Mesenchymal stem cell (in vitro differentiated cells and primary cell): ENCODE results near the gene C6orf136.

Experiments
- DNase-seq: peaks from one replicate; pipeline ENCODE4 v3.0.0-alpha.2; 2013
- H2AFZ ChIP-seq: one replicate; pipeline ENCODE4 v1.6.1; 2013; ENCODE audit warnings: low read depth, mild to moderate bottlenecking, control low read depth, inconsistent platforms, low read length, moderate library complexity
- H2AK5ac ChIP-seq: 2 replicates; pipeline ENCODE4 v1.6.1; 2013; ENCODE audit warnings: low read length, moderate library complexity, mild to moderate bottlenecking, inconsistent platforms; ENCODE audit not compliant: severe bottlenecking
- H2BK120ac ChIP-seq: one replicate; pipeline ENCODE4 v1.6.1; 2013; ENCODE audit warnings: low read depth, mild to moderate bottlenecking, inconsistent platforms, low read length, moderate library complexity
- H2BK12ac ChIP-seq, 2 experiments: one replicate each; pipeline ENCODE4 v1.6.1; 2013; ENCODE audit warnings: inconsistent platforms in 2 of 2, low read length in 2 of 2, mild to moderate bottlenecking in 2 of 2, moderate library complexity in 2 of 2, control low read depth in 1 of 2
- H2BK15ac ChIP-seq: one replicate; pipeline ENCODE4 v1.6.1; 2013; ENCODE audit warnings: mild to moderate bottlenecking, low read depth, inconsistent platforms; ENCODE audit not compliant: poor library complexity, severe bottlenecking
- H2BK5ac ChIP-seq: 2 replicates; pipeline ENCODE4 v1.6.1; 2013; ENCODE audit warnings: low read depth, mild to moderate bottlenecking, low read length, control low read depth, inconsistent platforms; ENCODE audit not compliant: poor library complexity, severe bottlenecking
- H3K14ac ChIP-seq, 2 experiments: one replicate each; pipeline ENCODE4 v1.6.1; 2013; ENCODE audit warnings: inconsistent platforms in 2 of 2, low read length in 2 of 2, control low read depth in 1 of 2, mild to moderate bottlenecking in 1 of 2, moderate library complexity in 1 of 2
- H3K18ac ChIP-seq, 2 experiments: one replicate each; pipeline ENCODE4 v1.6.1; 2013; ENCODE audit warnings: inconsistent platforms in 2 of 2, low read length in 2 of 2, control low read depth in 1 of 2, low read depth in 1 of 2, mild to moderate bottlenecking in 1 of 2
- H3K23ac ChIP-seq, 2 experiments: one replicate each; pipeline ENCODE4 v1.6.1; 2013; ENCODE audit warnings: inconsistent platforms in 2 of 2, low read length in 2 of 2, mild to moderate bottlenecking in 2 of 2, moderate library complexity in 2 of 2, control low read depth in 1 of 2
- H3K27ac ChIP-seq: 2 replicates; pipeline ENCODE4 v1.5.1; 2013; ENCODE audit warnings: mild to moderate bottlenecking, moderate library complexity, low read length, control low read depth, inconsistent platforms; ENCODE audit not compliant: poor library complexity, severe bottlenecking
- H3K27me3 ChIP-seq, 2 experiments: 2 replicates each; pipeline versions ENCODE4 v1.6.1 to v1.7.0; 2013; ENCODE audit warnings: low read length in 2 of 2, mild to moderate bottlenecking in 2 of 2, moderate library complexity in 2 of 2, control low read depth in 1 of 2, inconsistent platforms in 1 of 2; ENCODE audit not compliant: control insufficient read depth in 1 of 2, insufficient read depth in 1 of 2
- H3K36me3 ChIP-seq, 2 experiments: 2 replicates each; pipeline versions ENCODE4 v1.6.1 to v1.7.0; 2013; ENCODE audit warnings: low read length in 2 of 2, control low read depth in 1 of 2, inconsistent platforms in 1 of 2, low read depth in 1 of 2, mild to moderate bottlenecking in 1 of 2; ENCODE audit not compliant: insufficient read depth in 2 of 2, control insufficient read depth in 1 of 2
- H3K4ac ChIP-seq, 2 experiments: one replicate each; pipeline ENCODE4 v1.6.1; 2013; ENCODE audit warnings: inconsistent platforms in 2 of 2, low read length in 2 of 2, mild to moderate bottlenecking in 2 of 2, moderate library complexity in 2 of 2, control low read depth in 1 of 2, low read depth in 1 of 2
- H3K4me1 ChIP-seq: 2 replicates; pipeline ENCODE4 v1.6.1; 2013; ENCODE audit warnings: low read depth, low read length, control low read depth; ENCODE audit not compliant: control insufficient read depth, insufficient read depth
- H3K4me2 ChIP-seq: 2 replicates; pipeline ENCODE4 v1.6.1; 2013; ENCODE audit warnings: low read length, mild to moderate bottlenecking, inconsistent platforms; ENCODE audit not compliant: poor library complexity, severe bottlenecking
- H3K4me3 ChIP-seq, 2 experiments: 2 replicates each; pipeline versions ENCODE4 v1.5.1 to v1.7.0; 2013; ENCODE audit warnings: low read length in 2 of 2, mild to moderate bottlenecking in 2 of 2, control low read depth in 1 of 2, low read depth in 1 of 2; ENCODE audit not compliant: insufficient read depth in 1 of 2
- H3K79me1 ChIP-seq: replicated peaks from 2 replicates; pipeline ENCODE4 v1.6.1; 2013; ENCODE audit warnings: mild to moderate bottlenecking, control low read depth, low read length, inconsistent platforms; ENCODE audit not compliant: poor library complexity, severe bottlenecking
- H3K9ac ChIP-seq: 2 replicates; pipeline ENCODE4 v1.7.0; 2013; ENCODE audit warnings: mild to moderate bottlenecking, low read length, moderate library complexity
- H3K9me3 ChIP-seq: 2 replicates; pipeline ENCODE4 v1.7.0; 2013; ENCODE audit warnings: mild to moderate bottlenecking, low read length; ENCODE audit not compliant: control insufficient read depth
- H4K8ac ChIP-seq: one replicate; pipeline ENCODE4 v1.6.1; 2013; ENCODE audit warnings: inconsistent platforms, mild to moderate bottlenecking, low read length, moderate library complexity
- H4K91ac ChIP-seq: one replicate; pipeline ENCODE4 v1.6.1; 2013; ENCODE audit warnings: mild to moderate bottlenecking, low read length, inconsistent platforms
- WGBS: methylation state at CpG from one replicate; pipeline ENCODE4 v1.1.7; 2013; ENCODE audit warnings: mixed read lengths; 5-methylcytosine and 5-hydroxymethylcytosine counted together

C6orf136 gene

DNA sequence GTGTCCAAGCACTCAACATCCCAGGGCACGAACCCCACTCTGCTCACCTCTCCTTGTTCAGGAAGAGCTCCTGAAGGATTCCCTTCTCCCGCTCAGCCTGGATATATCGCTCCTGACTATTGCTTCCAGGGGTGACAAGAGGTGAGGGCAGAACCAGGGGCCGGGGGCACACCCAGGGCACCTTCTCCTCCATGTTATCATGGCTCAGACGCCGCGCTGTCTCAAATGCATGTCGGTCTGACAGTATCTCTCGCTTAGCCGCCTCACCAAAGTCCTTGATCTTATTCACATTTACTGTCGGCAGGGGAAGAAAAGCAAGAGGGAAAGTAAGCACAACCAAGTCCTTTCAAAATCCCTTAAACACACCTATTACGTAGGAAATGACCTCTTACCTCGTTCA is 43.0 kb upstream of the C6orf136 start:
- 96% methylated on average over 13 of the region's 13 CpGs for WGBS
- no peak overlapping the region for H3K14ac ChIP-seq
- DNase-seq, result no peak

DNA sequence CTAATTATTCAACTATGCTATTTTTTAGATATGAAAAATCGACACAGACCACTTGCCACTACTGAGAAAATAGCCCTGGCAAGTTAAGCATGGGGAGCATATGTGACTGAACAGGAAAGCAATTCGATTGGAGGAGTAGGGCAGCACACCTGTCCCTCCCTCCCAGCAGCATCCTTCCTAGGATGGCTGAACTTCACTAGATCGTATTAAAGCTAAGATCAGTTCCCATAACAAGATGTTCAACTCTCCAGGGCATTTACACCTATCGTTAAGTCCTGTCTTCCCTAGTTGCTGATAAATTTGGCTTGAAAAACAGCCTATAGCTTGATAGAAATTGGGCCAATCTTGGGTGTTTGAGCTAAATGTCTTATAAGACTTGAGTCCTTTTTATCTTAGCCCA is 36.9 kb upstream of the C6orf136 start:
- Histone ChIP-seq H4K8ac (no peak overlapping the region), H2BK120ac (no peak overlapping the region), H3K27me3 (no peaks in the 10 kb centered on the region), H3K14ac (no peak overlapping the region), H4K91ac (no peak overlapping the region), H3K4ac (no peak overlapping the region), H3K9ac (peak overlapping the region; percentile 56), H2AFZ (no peak overlapping the region), H3K79me1 (peaks cover 19% of the 10 kb centered on the region), H3K4me2 (no peak overlapping the region), H2BK5ac (no peak overlapping the region), H3K9me3 (no peaks in the 10 kb centered on the region), H3K4me1 (peaks cover 7% of the 10 kb centered on the region), H2AK5ac (no peak overlapping the region), H3K4me3 (no peak overlapping the region), H3K23ac (no peak overlapping the region), H3K18ac (no peak overlapping the region), H2BK15ac (no peak overlapping the region), H2BK12ac (no peak overlapping the region), H3K36me3 (peaks cover 19 to 58% of the 10 kb centered on the region in 2 experiments), H3K27ac (no peak overlapping the region)
- no peak for DNase-seq
- WGBS, result 100% methylated on average over 3 of the region's 4 CpGs

More for the DNA sequence above, 43.0 kb upstream of the C6orf136 start:
- Histone ChIP-seq H2BK12ac (no peak overlapping the region), H3K36me3 (peaks cover 64 to 87% of the 10 kb centered on the region in 2 experiments), H3K18ac (no peak overlapping the region), H3K27ac (no peak overlapping the region), H2BK5ac (no peak overlapping the region), H4K91ac (no peak overlapping the region), H3K9me3 (no peaks in the 10 kb centered on the region), H2AFZ (no peak overlapping the region), H3K27me3 (no peaks in the 10 kb centered on the region), H2AK5ac (no peak overlapping the region), H3K79me1 (peaks cover 33% of the 10 kb centered on the region), H2BK15ac (no peak overlapping the region), H3K4ac (no peak overlapping the region), H3K4me3 (no peak overlapping the region), H3K23ac (no peak overlapping the region), H3K4me1 (no peaks in the 10 kb centered on the region), H3K4me2 (no peak overlapping the region), H3K9ac (no peak overlapping the region), H2BK120ac (no peak overlapping the region), H4K8ac (no peak overlapping the region)

DNA sequence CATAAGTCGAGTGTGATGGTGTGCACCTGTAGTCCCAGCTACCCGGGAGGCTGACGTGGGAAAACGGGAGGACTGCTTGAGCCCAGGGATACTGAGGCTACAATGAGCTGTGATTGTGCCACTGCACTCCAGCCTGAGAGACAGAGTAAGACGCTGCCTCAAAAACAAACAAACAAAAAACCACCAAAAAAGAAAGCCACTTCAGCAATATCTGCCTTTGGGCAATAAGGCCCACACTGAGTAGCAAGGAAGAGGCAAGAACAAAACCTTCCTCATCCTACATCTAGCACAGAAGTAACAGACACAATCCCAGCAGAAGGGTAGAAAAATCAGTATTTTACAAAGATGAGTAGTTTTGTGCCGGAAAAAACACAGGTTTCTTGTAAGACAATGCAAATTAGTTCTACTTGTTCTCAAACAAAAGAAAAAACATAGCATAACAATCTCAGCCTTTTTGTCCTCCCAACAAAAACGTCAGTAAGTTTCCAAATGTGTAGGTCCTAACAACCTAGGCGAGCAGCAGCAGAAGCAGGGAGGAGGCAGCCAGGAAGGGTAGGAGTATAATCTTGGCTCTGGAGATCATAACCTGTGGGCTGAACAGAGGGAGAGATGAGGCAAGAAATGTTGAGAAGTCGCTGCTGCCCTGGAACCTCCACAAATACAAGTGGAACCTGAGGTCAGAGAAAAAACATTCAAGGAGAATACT is 35.6 kb upstream of the C6orf136 start:
- WGBS, result 94% methylated on average over 8 of the region's 9 CpGs
- Histone ChIP-seq H2BK5ac (no peak overlapping the region), H3K27ac (peak overlapping the region; percentile 21)

DNA sequence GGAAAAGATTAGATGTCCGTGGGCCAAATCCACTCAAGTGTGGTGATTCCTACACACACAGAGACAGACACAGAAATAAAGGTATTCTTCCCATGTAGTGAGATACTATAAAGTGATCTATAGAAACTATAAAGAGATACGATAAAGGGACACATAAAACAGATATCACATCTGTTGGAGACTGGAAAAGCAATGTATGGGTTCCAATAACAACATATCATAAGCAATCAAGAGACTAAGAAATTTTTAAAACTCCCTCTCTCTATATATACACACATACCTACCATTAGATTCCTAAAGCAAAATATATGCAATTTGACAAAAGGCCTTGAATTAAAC is 35.1 kb upstream of the C6orf136 start:
- Histone ChIP-seq H2AFZ (no peak overlapping the region), H2AK5ac (no peak overlapping the region), H3K14ac (no peak overlapping the region), H3K18ac (no peak overlapping the region), H4K91ac (no peak overlapping the region), H3K4me3 (no peak overlapping the region), H3K27ac (peak overlapping the region; percentile 21), H3K36me3 (peaks cover 9 to 57% of the 10 kb centered on the region in 2 experiments), H2BK15ac (no peak overlapping the region), H3K9me3 (no peaks in the 10 kb centered on the region), H2BK12ac (no peak overlapping the region), H2BK120ac (no peak overlapping the region), H3K27me3 (no peaks in the 10 kb centered on the region), H3K79me1 (peaks cover 11% of the 10 kb centered on the region), H4K8ac (no peak overlapping the region), H3K4me2 (no peak overlapping the region), H3K4me1 (peaks cover 7% of the 10 kb centered on the region), H3K23ac (no peak overlapping the region), H3K4ac (no peak overlapping the region), H3K9ac (peak overlapping the region; percentile 13), H2BK5ac (no peak overlapping the region)
- WGBS, result 100% methylated on average over 1 of the region's 2 CpGs
- DNase-seq, result no peak

More for the DNA sequence above, 35.6 kb upstream of the C6orf136 start:
- no peak overlapping the region for H2BK12ac ChIP-seq
- no peak overlapping the region for H3K4ac ChIP-seq
- peaks cover 7% of the 10 kb centered on the region for H3K4me1 ChIP-seq
- H2BK120ac ChIP-seq, result no peak overlapping the region
- H3K14ac ChIP-seq, result no peak overlapping the region
- peaks cover 10 to 57% of the 10 kb centered on the region in 2 experiments for H3K36me3 ChIP-seq
- peak overlapping the region; percentile 19 for H3K9ac ChIP-seq
- no peak overlapping the region for H3K18ac ChIP-seq
- no peak overlapping the region for H3K23ac ChIP-seq
- no peak overlapping the region for H4K8ac ChIP-seq
- DNase-seq, result no peak
- H2AFZ ChIP-seq, result no peak overlapping the region
- H3K27me3 ChIP-seq, result no peaks in the 10 kb centered on the region
- no peak overlapping the region for H3K4me3 ChIP-seq
- H3K79me1 ChIP-seq, result peaks cover 12% of the 10 kb centered on the region
- no peak overlapping the region for H3K4me2 ChIP-seq
- no peaks in the 10 kb centered on the region for H3K9me3 ChIP-seq
- no peak overlapping the region for H4K91ac ChIP-seq
- H2AK5ac ChIP-seq, result peak overlapping the region; percentile 44
- no peak overlapping the region for H2BK15ac ChIP-seq
